GM12874 (cell line): Measurements from ENCODE around the gene INSIG1.

Source experiments
- CTCF ChIP-seq: IDR thresholded peaks from 2 replicates; pipeline ENCODE4 v1.5.1; 2011; ENCODE audit warnings: low read depth, mild to moderate bottlenecking, control low read depth, low read length, moderate library complexity; ENCODE audit not compliant: insufficient read depth

Gene INSIG1

GRCh38 chr7:155349601-155350331 is 52.1 kb downstream of the INSIG1 start:
- no peak for TF ChIP-seq CTCF

- no peak for TF ChIP-seq CTCF
Observed at GRCh38 chr7:155351120-155351870, 53.6 kb downstream of the INSIG1 start.

- TF ChIP-seq CTCF: no peak
Observed at GRCh38 chr7:155352076-155352752, 54.5 kb downstream of the INSIG1 start.

GRCh38 chr7:155352753-155353115 is 55.1 kb downstream of the INSIG1 start:
- TF ChIP-seq CTCF: no peak

GRCh38 chr7:155353256-155353897 is 55.7 kb downstream of the INSIG1 start:
- TF ChIP-seq CTCF: no peak

GRCh38 chr7:155354371-155355048 is 56.8 kb downstream of the INSIG1 start:
- TF ChIP-seq CTCF: no peak

GRCh38 chr7:155355176-155355575 is 57.5 kb downstream of the INSIG1 start:
- TF ChIP-seq CTCF: no peak
